ENCODE data around the gene MBNL2. TPM values are rescaled to one million over a fixed set of nuclear protein-coding genes. Genes with fewer than 3 reads are reported as not detected.

MBNL2 gene
- polyA plus RNA-seq, 1 experiment: 44.0 TPM

DNA sequence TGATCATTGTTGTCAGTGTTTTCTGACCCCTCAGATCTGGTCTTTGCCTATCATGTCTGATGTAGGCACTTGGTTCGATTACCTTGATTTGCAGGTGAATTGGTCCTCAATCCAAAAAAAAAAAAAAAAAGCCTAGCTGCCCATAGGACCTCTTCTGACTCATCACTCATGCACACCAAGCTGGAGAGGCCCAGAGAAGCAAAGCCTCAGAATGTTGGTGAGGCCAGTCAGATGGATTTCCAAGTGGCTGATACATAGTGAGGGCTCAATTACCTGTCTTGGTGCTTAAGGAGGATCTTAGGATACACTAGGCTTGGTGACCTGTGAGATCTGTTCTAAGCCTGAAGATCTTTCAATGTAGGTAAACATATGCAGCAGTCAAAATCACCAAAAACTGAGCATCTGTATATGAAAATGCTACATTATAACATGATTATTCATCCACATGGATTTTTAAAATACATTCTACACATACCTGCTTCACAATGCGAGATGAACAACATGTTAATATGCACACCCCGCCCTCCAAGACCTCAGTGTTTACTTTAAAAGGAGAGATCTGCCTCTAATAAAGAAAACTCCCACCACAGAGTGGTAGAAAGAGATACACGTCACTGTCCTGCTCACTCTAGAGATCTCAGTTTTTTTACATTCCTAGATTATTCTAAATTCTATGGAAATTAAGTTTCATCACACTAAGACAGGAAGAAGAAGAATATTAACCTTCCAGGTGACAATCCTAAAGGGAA is 132.0 kb downstream of the MBNL2 start:
- H3K27ac ChIP-seq (ENCODE audit: low read depth, low read length): no peak overlapping the region
- ChIA-PET POLR2A (interaction anchor here (0.7 kb wide), 1 partner anchor 183 kb away, joined by 4 read pairs; no protein-coding TSS in a partner anchor), CTCF (interaction anchor here (0.6 to 8.0 kb wide), 7 partner anchors 10 to 1569 kb away, joined by 3 to 84 read pairs (median 5); no protein-coding TSS in a partner anchor)
- TF ChIP-seq, protein P1, sequence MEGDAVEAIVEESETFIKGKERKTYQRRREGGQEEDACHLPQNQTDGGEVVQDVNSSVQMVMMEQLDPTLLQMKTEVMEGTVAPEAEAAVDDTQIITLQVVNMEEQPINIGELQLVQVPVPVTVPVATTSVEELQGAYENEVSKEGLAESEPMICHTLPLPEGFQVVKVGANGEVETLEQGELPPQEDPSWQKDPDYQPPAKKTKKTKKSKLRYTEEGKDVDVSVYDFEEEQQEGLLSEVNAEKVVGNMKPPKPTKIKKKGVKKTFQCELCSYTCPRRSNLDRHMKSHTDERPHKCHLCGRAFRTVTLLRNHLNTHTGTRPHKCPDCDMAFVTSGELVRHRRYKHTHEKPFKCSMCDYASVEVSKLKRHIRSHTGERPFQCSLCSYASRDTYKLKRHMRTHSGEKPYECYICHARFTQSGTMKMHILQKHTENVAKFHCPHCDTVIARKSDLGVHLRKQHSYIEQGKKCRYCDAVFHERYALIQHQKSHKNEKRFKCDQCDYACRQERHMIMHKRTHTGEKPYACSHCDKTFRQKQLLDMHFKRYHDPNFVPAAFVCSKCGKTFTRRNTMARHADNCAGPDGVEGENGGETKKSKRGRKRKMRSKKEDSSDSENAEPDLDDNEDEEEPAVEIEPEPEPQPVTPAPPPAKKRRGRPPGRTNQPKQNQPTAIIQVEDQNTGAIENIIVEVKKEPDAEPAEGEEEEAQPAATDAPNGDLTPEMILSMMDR (IDR thresholded peaks at IDR 0.05; ENCODE audit: low read depth, low read length): no peak
- no peaks in the 10 kb centered on the region for H3K27me3 ChIP-seq (ENCODE audit: control insufficient read depth, insufficient read depth, low read length)
- DNase-seq (ENCODE audit: low read depth, low spot score): peak; percentile 26
- H3K4me3 ChIP-seq (ENCODE audit: low read depth, low read length): no peak overlapping the region
- H3K9me3 ChIP-seq (ENCODE audit: control insufficient read depth, insufficient read depth, low read length): no peaks in the 10 kb centered on the region

DNA sequence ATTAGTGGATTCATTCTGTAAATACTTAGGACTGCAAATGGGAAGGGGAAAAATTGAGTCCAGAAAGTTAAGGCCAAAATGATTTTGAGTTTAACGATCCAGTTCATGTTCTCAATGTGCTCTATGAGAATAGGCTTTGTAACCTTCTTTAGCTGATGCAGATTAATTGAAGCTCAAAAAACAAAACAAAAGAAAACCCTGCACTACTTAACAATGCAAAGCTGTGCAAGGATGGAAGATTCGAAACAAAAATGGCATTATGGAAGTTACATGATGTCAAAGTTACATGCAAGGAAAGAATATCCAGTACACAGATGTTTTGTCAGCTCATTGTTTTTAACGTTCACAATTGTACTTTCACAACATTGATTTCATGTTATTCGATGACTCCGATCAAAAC is 132.7 kb downstream of the MBNL2 start:
- no peaks in the 10 kb centered on the region for H3K9me3 ChIP-seq (ENCODE audit: control insufficient read depth, insufficient read depth, low read length)
- H3K27ac ChIP-seq (ENCODE audit: low read depth, low read length): no peak overlapping the region
- H3K4me3 ChIP-seq (ENCODE audit: low read depth, low read length): no peak overlapping the region
- ChIA-PET POLR2A (interaction anchor here (0.7 kb wide), 1 partner anchor 183 kb away, joined by 4 read pairs; no protein-coding TSS in a partner anchor), CTCF (interaction anchor here (1.0 to 8.0 kb wide), 2 partner anchors 10 to 246 kb away, joined by 7 to 84 read pairs; no protein-coding TSS in a partner anchor)
- no peaks in the 10 kb centered on the region for H3K27me3 ChIP-seq (ENCODE audit: control insufficient read depth, insufficient read depth, low read length)
- TF ChIP-seq, protein P1 (IDR thresholded peaks at IDR 0.05; ENCODE audit: low read depth, low read length): no peak
- DNase-seq (ENCODE audit: low read depth, low spot score): no peak

DNA sequence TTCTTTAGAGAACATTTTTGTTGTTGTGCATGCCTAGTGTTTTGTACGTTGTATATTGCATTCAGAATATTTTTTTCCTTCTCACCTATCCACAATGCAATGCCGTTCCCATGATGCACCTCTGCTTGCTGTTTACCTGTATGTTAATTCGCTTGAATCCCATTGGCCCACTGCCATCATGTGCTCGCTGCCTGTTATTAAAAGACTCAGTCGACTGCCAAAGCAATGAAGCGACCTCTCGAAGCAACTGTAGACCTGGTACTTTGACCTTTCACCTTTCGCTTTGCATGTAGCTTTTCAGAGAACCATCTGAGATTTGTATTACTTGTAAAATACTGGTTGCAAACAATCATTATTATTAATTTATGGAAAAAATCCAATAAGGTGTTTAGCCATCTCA is 134.5 kb downstream of the MBNL2 start:
- CTCF ChIA-PET: interaction anchor here (1.4 to 8.0 kb wide), 2 partner anchors 15 to 248 kb away, joined by 3 to 84 read pairs; no protein-coding TSS in a partner anchor
- H3K27ac ChIP-seq (ENCODE audit: low read depth, low read length): no peak overlapping the region
- DNase-seq (ENCODE audit: low read depth, low spot score): no peak
- no peak overlapping the region for H3K4me3 ChIP-seq (ENCODE audit: low read depth, low read length)
- H3K9me3 ChIP-seq (ENCODE audit: control insufficient read depth, insufficient read depth, low read length): no peaks in the 10 kb centered on the region
- TF ChIP-seq, protein P1 (IDR thresholded peaks at IDR 0.05; ENCODE audit: low read depth, low read length): no peak
- H3K27me3 ChIP-seq (ENCODE audit: control insufficient read depth, insufficient read depth, low read length): no peaks in the 10 kb centered on the region
- POLR2A ChIA-PET: no interaction called here

DNA sequence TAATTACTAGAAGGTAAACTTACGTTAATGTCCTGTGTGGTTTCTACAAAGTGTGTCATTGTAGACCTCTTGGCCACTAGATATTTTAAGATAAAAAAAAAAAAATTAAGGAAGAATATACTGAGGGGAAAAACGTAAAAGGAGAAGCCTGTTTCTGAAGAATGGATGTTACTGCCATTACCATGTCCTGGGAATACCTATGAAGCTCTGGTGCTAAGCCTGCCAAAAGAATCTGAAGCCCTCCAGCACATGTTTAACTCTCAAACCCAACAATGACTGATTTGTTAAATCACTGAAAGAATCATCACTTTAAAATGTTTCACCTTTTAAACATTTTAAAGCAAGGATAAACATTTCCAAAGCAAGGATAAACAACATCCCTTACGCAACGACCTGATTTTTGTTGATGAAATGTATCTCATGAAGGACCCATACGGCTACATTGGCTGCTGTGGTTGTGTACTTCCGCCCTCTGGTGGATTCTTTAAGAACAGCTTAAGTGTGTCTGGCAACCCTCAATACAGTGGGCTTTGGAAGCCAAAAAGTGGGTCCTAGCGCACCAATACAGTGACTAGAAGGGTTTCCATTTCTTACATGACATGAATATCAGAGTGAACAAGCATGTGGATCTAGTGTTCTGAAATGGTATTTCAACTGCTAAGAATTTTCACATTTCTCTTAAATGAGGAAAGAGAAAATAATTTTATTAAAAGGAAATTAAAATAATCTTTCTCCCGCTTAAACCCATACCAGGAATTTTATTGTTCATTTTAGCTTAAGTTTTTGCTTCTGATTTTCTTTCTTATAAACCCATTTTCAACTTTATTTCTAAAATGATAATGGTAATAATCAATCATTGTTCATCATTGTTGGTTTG is 137.3 kb downstream of the MBNL2 start:
- TF ChIP-seq, protein P1 (IDR thresholded peaks at IDR 0.05; ENCODE audit: low read depth, low read length): peak; percentile 93
- H3K4me3 ChIP-seq (ENCODE audit: low read depth, low read length): no peak overlapping the region
- CTCF ChIA-PET: interaction anchor here (0.7 to 8.0 kb wide), 27 partner anchors 9 to 441 kb away, joined by 3 to 84 read pairs (median 4); partner anchors contain the start of gene MBNL2
- POLR2A ChIA-PET: interaction anchor here (0.6 to 1.0 kb wide), 5 partner anchors 74 to 249 kb away, joined by 3 to 4 read pairs (median 4); partner anchors contain the start of gene MBNL2
- DNase-seq (ENCODE audit: low read depth, low spot score): peak; percentile 87
- no peak overlapping the region for H3K27ac ChIP-seq (ENCODE audit: low read depth, low read length)
- H3K27me3 ChIP-seq (ENCODE audit: control insufficient read depth, insufficient read depth, low read length): no peaks in the 10 kb centered on the region
- no peaks in the 10 kb centered on the region for H3K9me3 ChIP-seq (ENCODE audit: control insufficient read depth, insufficient read depth, low read length)
